Neural cell (in vitro differentiated cells): ENCODE measurements around the gene TAF3. TPM values are rescaled to one million over a fixed set of nuclear protein-coding genes. Genes with fewer than 3 reads are reported as not detected.

Experiments used
- H2AFZ ChIP-seq: fragments of 200-600, 300-800 bp; sonication (generic), shearing (Covaris generic); 2 replicates; pipeline ENCODE4 v1.6.0; 2014; ENCODE audit warnings: low read depth, mild to moderate bottlenecking, antibody characterized with exemption, low read length, moderate library complexity
- H3F3A ChIP-seq: fragments of 200-600 bp; shearing (Covaris generic); 2 replicates; pipeline ENCODE4 v1.6.1; 2016; ENCODE audit warnings: mild to moderate bottlenecking, moderate library complexity, mixed read lengths, antibody characterized with exemption, low read length; ENCODE audit not compliant: insufficient read depth, poor library complexity, severe bottlenecking
- H3K27ac ChIP-seq: fragments of 200-600, 300-800 bp; sonication (generic), shearing (Covaris generic); 2 replicates; pipeline ENCODE4 v1.5.1; 2014; ENCODE audit warnings: mild to moderate bottlenecking, low read length, moderate library complexity
- H3K27me3 ChIP-seq: fragments of 300-800, 200-600 bp; sonication (generic), shearing (Covaris generic); 2 replicates; pipeline ENCODE4 v1.6.0; 2014; ENCODE audit warnings: mild to moderate bottlenecking, low read depth, low read length, moderate library complexity; ENCODE audit not compliant: insufficient read depth
- H3K36me3 ChIP-seq: fragments of 300-800, 200-600 bp; sonication (generic), shearing (Covaris generic); 2 replicates; pipeline ENCODE4 v1.5.1; 2014; ENCODE audit warnings: mild to moderate bottlenecking, antibody characterized with exemption, low read length, moderate library complexity; ENCODE audit not compliant: insufficient read depth
- H3K4me2 ChIP-seq: fragments of 300-800, 200-600 bp; sonication (generic), shearing (Covaris generic); 2 replicates; pipeline ENCODE4 v1.6.0; 2014; ENCODE audit warnings: mild to moderate bottlenecking, low read length
- H3K4me3 ChIP-seq: fragments of 300-800, 200-600 bp; sonication (generic), shearing (Covaris generic); 2 replicates; pipeline ENCODE4 v1.5.1; 2014; ENCODE audit warnings: mild to moderate bottlenecking, low read length, moderate library complexity
- H3K79me2 ChIP-seq: fragments of 200-600 bp; shearing (Covaris generic); replicated peaks from 2 replicates; pipeline ENCODE4 v1.6.0; 2014; ENCODE audit warnings: mild to moderate bottlenecking, low read length, moderate library complexity; ENCODE audit not compliant: insufficient read depth
- H3K9ac ChIP-seq: fragments of 300-800, 200-600 bp; sonication (generic), shearing (Covaris generic); 2 replicates; pipeline ENCODE4 v1.6.1; 2016; ENCODE audit warnings: mild to moderate bottlenecking, low read length, mixed read lengths
- H3K9me2 ChIP-seq: fragments of 200-600 bp; shearing (Covaris generic); 2 replicates; pipeline ENCODE4 v1.6.1; 2016; ENCODE audit warnings: mild to moderate bottlenecking, low read length, mixed read lengths; ENCODE audit not compliant: insufficient read depth
- H3K9me3 ChIP-seq: fragments of 200-600, 300-800 bp; sonication (generic), shearing (Covaris generic); 2 replicates; pipeline ENCODE4 v1.6.1; 2016; ENCODE audit warnings: mild to moderate bottlenecking, mixed run types, low read length, moderate library complexity, mixed read lengths
- H4K20me1 ChIP-seq: fragments of 200-600 bp; shearing (Covaris generic); 2 replicates; pipeline ENCODE4 v1.6.1; 2016; ENCODE audit warnings: mild to moderate bottlenecking, mixed run types; ENCODE audit not compliant: insufficient read depth
- EP300 ChIP-seq: fragments of 450-650 bp; conservative IDR thresholded peaks from 2 replicates; pipeline ENCODE4 v1.6.1; 2014; ENCODE audit warnings: antibody characterized with exemption, mild to moderate bottlenecking, moderate library complexity; ENCODE audit not compliant: poor library complexity, severe bottlenecking
- EZH2 ChIP-seq: fragments of 200-600, 300-800 bp; shearing (Covaris generic), sonication (generic); IDR thresholded peaks from 2 replicates; pipeline ENCODE4 v1.6.1; 2014; ENCODE audit warnings: antibody characterized with exemption, low read length, borderline replicate concordance, mild to moderate bottlenecking; ENCODE audit not compliant: insufficient read depth, poor library complexity, severe bottlenecking
- MXI1 ChIP-seq: fragments of 450-650 bp; conservative IDR thresholded peaks from 2 replicates; pipeline ENCODE4 v1.6.1; 2014; ENCODE audit warnings: antibody characterized with exemption, mild to moderate bottlenecking; ENCODE audit not compliant: poor library complexity, severe bottlenecking
- POLR2AphosphoS5 ChIP-seq: IDR thresholded peaks from 2 replicates; pipeline ENCODE4 v1.6.1; 2012
- RAD21 ChIP-seq: fragments of 450-650 bp; conservative IDR thresholded peaks from 2 replicates; pipeline ENCODE4 v1.6.1; 2014; ENCODE audit warnings: antibody characterized with exemption, mild to moderate bottlenecking, moderate library complexity
- SMC3 ChIP-seq: fragments of 450-650 bp; conservative IDR thresholded peaks from 2 replicates; pipeline ENCODE4 v1.6.1; 2014; ENCODE audit warnings: antibody characterized with exemption, mild to moderate bottlenecking, moderate library complexity; ENCODE audit not compliant: poor library complexity
- TAF1 ChIP-seq: IDR thresholded peaks from 2 replicates; pipeline ENCODE4 v1.6.1; 2012; ENCODE audit warnings: low read depth
- polyA plus RNA-seq: library from polyadenylated mRNA; depleted of rRNA; stranded (reverse); fragments of >200 nt; gene quantifications from 2 replicates; pipeline ENCODE4 v1.2.3, GENCODE V29; 2014
- TF ChIP-seq, protein P1 (sequence below): IDR thresholded peaks from 2 replicates; pipeline ENCODE4 v1.6.1; 2012; ENCODE audit warnings: borderline replicate concordance
- TF ChIP-seq, protein P2 (sequence below): fragments of 450-650 bp; IDR thresholded peaks from 2 replicates; pipeline ENCODE4 v1.5.1; 2014; ENCODE audit warnings: antibody characterized with exemption, mild to moderate bottlenecking, moderate library complexity; ENCODE audit not compliant: poor library complexity, severe bottlenecking

The TAF3 gene
- polyA plus RNA-seq, 1 donor from 2014 or later = 2.0 TPM

DNA sequence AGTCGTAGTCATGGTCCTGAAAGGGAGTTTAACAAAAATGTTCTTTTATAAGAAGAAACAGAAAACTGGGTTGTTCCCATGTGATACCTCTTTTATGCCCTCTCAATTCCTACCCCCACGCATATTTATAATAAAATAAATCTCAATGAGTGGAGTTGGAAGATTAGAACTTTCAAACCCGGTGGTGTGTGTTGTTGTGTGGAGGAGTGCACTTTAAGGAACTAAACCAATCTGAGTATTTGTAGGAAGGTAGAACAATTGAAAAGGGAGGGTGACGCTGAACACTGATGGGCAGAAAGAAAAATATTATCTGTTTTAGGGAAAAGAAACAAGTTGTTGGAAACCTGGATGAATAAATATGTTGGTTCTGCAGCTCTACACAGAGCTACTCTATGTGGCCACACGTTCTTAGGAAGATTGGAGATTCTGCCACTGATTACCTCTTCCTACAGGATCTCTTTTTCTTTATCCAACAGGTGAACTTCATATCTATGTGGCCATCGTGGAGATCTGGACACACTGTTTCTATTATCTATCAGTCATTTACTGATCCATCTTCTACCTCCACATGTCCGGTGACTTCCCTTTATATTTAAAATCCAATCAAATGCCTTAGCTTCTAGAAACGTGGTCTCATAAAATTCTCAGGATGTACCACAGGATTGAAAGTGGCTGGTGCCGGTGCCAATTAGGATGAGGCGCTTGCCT, 223.1 kb downstream of the TAF3 start:
- Histone ChIP-seq H4K20me1 (no peaks in the 10 kb centered on the region), H3K27me3 (peaks cover 99% of the 10 kb centered on the region), H2AFZ (no peak overlapping the region), H3K9me3 (no peaks in the 10 kb centered on the region), H3K9ac (no peak overlapping the region), H3K9me2 (no peaks in the 10 kb centered on the region), H3F3A (no peaks in the 10 kb centered on the region), H3K4me3 (no peak overlapping the region), H3K4me2 (no peak overlapping the region), H3K36me3 (no peaks in the 10 kb centered on the region), H3K27ac (no peak overlapping the region), H3K79me2 (no peaks in the 10 kb centered on the region)
- TF ChIP-seq EZH2 = no peak
- TF ChIP-seq, protein P1, sequence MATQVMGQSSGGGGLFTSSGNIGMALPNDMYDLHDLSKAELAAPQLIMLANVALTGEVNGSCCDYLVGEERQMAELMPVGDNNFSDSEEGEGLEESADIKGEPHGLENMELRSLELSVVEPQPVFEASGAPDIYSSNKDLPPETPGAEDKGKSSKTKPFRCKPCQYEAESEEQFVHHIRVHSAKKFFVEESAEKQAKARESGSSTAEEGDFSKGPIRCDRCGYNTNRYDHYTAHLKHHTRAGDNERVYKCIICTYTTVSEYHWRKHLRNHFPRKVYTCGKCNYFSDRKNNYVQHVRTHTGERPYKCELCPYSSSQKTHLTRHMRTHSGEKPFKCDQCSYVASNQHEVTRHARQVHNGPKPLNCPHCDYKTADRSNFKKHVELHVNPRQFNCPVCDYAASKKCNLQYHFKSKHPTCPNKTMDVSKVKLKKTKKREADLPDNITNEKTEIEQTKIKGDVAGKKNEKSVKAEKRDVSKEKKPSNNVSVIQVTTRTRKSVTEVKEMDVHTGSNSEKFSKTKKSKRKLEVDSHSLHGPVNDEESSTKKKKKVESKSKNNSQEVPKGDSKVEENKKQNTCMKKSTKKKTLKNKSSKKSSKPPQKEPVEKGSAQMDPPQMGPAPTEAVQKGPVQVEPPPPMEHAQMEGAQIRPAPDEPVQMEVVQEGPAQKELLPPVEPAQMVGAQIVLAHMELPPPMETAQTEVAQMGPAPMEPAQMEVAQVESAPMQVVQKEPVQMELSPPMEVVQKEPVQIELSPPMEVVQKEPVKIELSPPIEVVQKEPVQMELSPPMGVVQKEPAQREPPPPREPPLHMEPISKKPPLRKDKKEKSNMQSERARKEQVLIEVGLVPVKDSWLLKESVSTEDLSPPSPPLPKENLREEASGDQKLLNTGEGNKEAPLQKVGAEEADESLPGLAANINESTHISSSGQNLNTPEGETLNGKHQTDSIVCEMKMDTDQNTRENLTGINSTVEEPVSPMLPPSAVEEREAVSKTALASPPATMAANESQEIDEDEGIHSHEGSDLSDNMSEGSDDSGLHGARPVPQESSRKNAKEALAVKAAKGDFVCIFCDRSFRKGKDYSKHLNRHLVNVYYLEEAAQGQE = no peak
- no peak for TF ChIP-seq TAF1
- no peak for TF ChIP-seq MXI1
- TF ChIP-seq SMC3 = no peak
- TF ChIP-seq RAD21 = no peak
- no peak for TF ChIP-seq EP300
- TF ChIP-seq, protein P2, sequence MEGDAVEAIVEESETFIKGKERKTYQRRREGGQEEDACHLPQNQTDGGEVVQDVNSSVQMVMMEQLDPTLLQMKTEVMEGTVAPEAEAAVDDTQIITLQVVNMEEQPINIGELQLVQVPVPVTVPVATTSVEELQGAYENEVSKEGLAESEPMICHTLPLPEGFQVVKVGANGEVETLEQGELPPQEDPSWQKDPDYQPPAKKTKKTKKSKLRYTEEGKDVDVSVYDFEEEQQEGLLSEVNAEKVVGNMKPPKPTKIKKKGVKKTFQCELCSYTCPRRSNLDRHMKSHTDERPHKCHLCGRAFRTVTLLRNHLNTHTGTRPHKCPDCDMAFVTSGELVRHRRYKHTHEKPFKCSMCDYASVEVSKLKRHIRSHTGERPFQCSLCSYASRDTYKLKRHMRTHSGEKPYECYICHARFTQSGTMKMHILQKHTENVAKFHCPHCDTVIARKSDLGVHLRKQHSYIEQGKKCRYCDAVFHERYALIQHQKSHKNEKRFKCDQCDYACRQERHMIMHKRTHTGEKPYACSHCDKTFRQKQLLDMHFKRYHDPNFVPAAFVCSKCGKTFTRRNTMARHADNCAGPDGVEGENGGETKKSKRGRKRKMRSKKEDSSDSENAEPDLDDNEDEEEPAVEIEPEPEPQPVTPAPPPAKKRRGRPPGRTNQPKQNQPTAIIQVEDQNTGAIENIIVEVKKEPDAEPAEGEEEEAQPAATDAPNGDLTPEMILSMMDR = no peak
- TF ChIP-seq POLR2AphosphoS5 = no peak

DNA sequence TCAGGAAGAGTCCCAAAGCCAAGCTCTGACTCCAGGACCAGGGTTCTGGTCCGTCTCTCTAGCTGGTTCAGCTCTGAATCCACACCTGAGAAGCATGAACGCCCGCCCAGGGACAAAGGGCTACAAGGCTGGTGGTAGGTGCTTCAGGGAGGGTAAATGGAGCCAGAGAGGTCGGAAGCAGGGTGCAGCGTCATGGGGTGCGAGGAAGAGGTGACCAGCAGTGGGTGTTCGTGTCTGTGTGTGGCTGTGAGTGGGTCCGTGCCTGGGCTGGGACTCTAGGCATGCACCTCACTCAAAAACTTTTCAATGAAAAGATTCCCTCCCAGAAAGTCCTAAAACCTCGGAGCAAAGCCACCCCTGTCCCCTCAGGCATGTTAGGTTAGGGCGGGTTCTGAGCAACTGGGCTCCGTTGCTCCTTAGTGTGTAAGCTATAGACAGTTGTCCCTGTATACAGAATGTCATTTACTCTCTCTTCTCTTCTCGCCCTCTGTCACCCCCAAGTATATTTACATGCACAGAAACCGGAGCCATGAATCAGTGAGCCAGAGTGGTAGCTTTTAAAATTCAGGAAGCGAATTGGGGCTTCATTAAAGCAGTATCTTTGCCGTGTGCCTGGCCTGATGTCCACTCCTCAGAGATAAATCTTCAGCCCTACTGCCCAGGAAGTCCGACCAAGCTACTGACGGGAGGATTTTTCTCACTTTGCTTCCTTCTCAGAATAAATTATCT, 223.9 kb downstream of the TAF3 start:
- Histone ChIP-seq H3K9me2 (no peaks in the 10 kb centered on the region), H4K20me1 (no peaks in the 10 kb centered on the region)
- no peak for TF ChIP-seq POLR2AphosphoS5
- TF ChIP-seq TAF1 = no peak
- TF ChIP-seq EZH2 = peak; percentile 20

More for the DNA sequence above, 223.9 kb downstream of the TAF3 start:
- H2AFZ ChIP-seq = no peak overlapping the region
- H3K9ac ChIP-seq = no peak overlapping the region
- no peaks in the 10 kb centered on the region for H3K9me3 ChIP-seq
- no peak overlapping the region for H3K4me2 ChIP-seq
- peaks cover 99% of the 10 kb centered on the region for H3K27me3 ChIP-seq
- H3F3A ChIP-seq = no peaks in the 10 kb centered on the region
- no peaks in the 10 kb centered on the region for H3K79me2 ChIP-seq
- no peak overlapping the region for H3K4me3 ChIP-seq
- H3K27ac ChIP-seq = no peak overlapping the region
- no peaks in the 10 kb centered on the region for H3K36me3 ChIP-seq
